ENCODE measurements around the gene ARID1A.

The ARID1A gene

GRCh38 chr1:26789931-26790330, 94.1 kb downstream of the ARID1A start:
- no peak for TF ChIP-seq EZH2phosphoT487 (IDR thresholded peaks at IDR 0.05; ENCODE audit: low read depth)
- TF ChIP-seq, protein P1, sequence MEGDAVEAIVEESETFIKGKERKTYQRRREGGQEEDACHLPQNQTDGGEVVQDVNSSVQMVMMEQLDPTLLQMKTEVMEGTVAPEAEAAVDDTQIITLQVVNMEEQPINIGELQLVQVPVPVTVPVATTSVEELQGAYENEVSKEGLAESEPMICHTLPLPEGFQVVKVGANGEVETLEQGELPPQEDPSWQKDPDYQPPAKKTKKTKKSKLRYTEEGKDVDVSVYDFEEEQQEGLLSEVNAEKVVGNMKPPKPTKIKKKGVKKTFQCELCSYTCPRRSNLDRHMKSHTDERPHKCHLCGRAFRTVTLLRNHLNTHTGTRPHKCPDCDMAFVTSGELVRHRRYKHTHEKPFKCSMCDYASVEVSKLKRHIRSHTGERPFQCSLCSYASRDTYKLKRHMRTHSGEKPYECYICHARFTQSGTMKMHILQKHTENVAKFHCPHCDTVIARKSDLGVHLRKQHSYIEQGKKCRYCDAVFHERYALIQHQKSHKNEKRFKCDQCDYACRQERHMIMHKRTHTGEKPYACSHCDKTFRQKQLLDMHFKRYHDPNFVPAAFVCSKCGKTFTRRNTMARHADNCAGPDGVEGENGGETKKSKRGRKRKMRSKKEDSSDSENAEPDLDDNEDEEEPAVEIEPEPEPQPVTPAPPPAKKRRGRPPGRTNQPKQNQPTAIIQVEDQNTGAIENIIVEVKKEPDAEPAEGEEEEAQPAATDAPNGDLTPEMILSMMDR (IDR thresholded peaks at IDR 0.05; ENCODE audit: low read depth, low read length) = no peak
- Histone ChIP-seq H3K4me3 (ENCODE audit: low read length) (no peak overlapping the region), H4K20me1 (ENCODE audit: insufficient read depth, low read length) (no peaks in the 10 kb centered on the region), H3K27ac (ENCODE audit: low read length) (no peak overlapping the region), H3K9ac (ENCODE audit: low read length) (no peak overlapping the region), H3K4me2 (ENCODE audit: low read length) (peak overlapping the region; percentile 46; the same call in 1 of the 2 replicates), H3K27me3 (ENCODE audit: low read depth, low read length) (no peaks in the 10 kb centered on the region), H2AFZ (ENCODE audit: low read depth, low read length) (no peak overlapping the region), H3K36me3 (replicated peaks; ENCODE audit: low read depth, low read length) (no peaks in the 10 kb centered on the region), H3K79me2 (ENCODE audit: low read length) (peaks cover 17% of the 10 kb centered on the region), H3K4me1 (ENCODE audit: low read length) (peaks cover 41% of the 10 kb centered on the region), H3K9me3 (ENCODE audit: insufficient read depth, low read length) (no peaks in the 10 kb centered on the region)

DNA sequence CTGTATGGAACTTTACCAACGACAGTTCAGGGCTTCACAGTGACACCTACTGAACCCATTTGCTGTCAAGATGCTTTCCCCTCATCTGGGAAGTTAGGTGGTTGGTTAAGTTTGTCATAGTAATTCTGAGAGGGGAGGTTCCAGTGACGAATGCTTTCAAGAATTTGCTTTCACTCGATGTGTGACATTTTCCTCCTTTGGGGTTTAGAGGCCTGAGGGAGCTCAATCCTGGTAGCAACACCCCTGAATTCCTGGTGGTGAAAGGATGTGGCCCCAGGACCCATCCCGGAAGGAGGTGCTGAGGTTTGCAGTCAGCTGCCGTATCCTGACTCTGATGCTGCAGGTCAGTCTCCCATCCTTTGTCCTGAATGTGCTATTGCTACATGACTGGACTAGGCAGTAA, 94.7 kb downstream of the ARID1A start:
- H3K9me3 ChIP-seq (ENCODE audit: insufficient read depth, low read length) = no peaks in the 10 kb centered on the region
- peak overlapping the region; percentile 46 for H3K4me2 ChIP-seq (ENCODE audit: low read length)
- 0 out of 2 replicates have a peak overlapping the region, but pooled peaks have one; percentile 10 for H3K4me3 ChIP-seq (ENCODE audit: low read length)
- H3K4me1 ChIP-seq (ENCODE audit: low read length) = peaks cover 35% of the 10 kb centered on the region
- H3K79me2 ChIP-seq (ENCODE audit: low read length) = peaks cover 17% of the 10 kb centered on the region
- TF ChIP-seq, protein P1 (IDR thresholded peaks at IDR 0.05; ENCODE audit: low read depth, low read length) = no peak
- TF ChIP-seq EZH2phosphoT487 (IDR thresholded peaks at IDR 0.05; ENCODE audit: low read depth) = no peak
- H3K36me3 ChIP-seq (replicated peaks; ENCODE audit: low read depth, low read length) = peaks cover 2% of the 10 kb centered on the region
- no peak overlapping the region for H2AFZ ChIP-seq (ENCODE audit: low read depth, low read length)
- H3K9ac ChIP-seq (ENCODE audit: low read length) = no peak overlapping the region
- H3K27ac ChIP-seq (ENCODE audit: low read length) = no peak overlapping the region
- no peaks in the 10 kb centered on the region for H4K20me1 ChIP-seq (ENCODE audit: insufficient read depth, low read length)
- H3K27me3 ChIP-seq (ENCODE audit: low read depth, low read length) = no peaks in the 10 kb centered on the region

DNA sequence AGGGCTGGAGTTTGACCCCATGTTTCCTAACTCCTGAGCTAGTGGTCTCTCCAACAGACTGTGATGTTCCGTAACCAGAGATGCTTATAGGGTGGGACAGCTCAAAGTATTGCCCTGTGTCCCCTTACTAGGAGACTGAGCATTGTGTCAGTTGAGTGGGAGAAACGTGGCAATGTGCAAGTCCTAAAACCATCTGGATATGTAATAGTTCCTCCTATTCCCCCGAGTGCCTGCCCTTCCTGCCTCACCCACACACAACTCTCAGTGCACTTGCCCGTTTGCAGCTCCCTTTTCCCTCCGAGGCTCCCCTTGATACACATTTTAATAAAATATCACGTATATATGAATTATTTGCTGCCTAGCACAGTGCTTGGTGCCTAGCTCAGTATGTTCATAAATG, 95.3 kb downstream of the ARID1A start:
- Histone ChIP-seq H3K27ac (ENCODE audit: low read length) (no peak overlapping the region), H3K9me3 (ENCODE audit: insufficient read depth, low read length) (no peaks in the 10 kb centered on the region), H3K4me2 (ENCODE audit: low read length) (peak overlapping the region; percentile 46)

GRCh38 chr1:26791626-26792025, 95.8 kb downstream of the ARID1A start:
- Histone ChIP-seq H3K27me3 (ENCODE audit: low read depth, low read length) (no peaks in the 10 kb centered on the region), H3K9me3 (ENCODE audit: insufficient read depth, low read length) (no peaks in the 10 kb centered on the region), H3K36me3 (replicated peaks; ENCODE audit: low read depth, low read length) (peaks cover 2% of the 10 kb centered on the region), H3K79me2 (ENCODE audit: low read length) (peaks cover 17% of the 10 kb centered on the region), H3K4me1 (ENCODE audit: low read length) (peaks cover 24% of the 10 kb centered on the region), H3K4me2 (ENCODE audit: low read length) (no peak overlapping the region), H3K4me3 (ENCODE audit: low read length) (no peak overlapping the region), H4K20me1 (ENCODE audit: insufficient read depth, low read length) (no peaks in the 10 kb centered on the region), H2AFZ (ENCODE audit: low read depth, low read length) (no peak overlapping the region), H3K27ac (ENCODE audit: low read length) (no peak overlapping the region), H3K9ac (ENCODE audit: low read length) (no peak overlapping the region)
- no peak for TF ChIP-seq EZH2phosphoT487 (IDR thresholded peaks at IDR 0.05; ENCODE audit: low read depth)
- TF ChIP-seq, protein P1 (IDR thresholded peaks at IDR 0.05; ENCODE audit: low read depth, low read length) = no peak

More for the DNA sequence above, 95.3 kb downstream of the ARID1A start:
- Histone ChIP-seq H3K27me3 (ENCODE audit: low read depth, low read length) (no peaks in the 10 kb centered on the region), H3K4me1 (ENCODE audit: low read length) (peaks cover 29% of the 10 kb centered on the region), H3K79me2 (ENCODE audit: low read length) (peaks cover 17% of the 10 kb centered on the region), H2AFZ (ENCODE audit: low read depth, low read length) (no peak overlapping the region), H3K36me3 (replicated peaks; ENCODE audit: low read depth, low read length) (peaks cover 2% of the 10 kb centered on the region), H4K20me1 (ENCODE audit: insufficient read depth, low read length) (no peaks in the 10 kb centered on the region), H3K4me3 (ENCODE audit: low read length) (no peak overlapping the region), H3K9ac (ENCODE audit: low read length) (no peak overlapping the region)
- TF ChIP-seq, protein P1 (IDR thresholded peaks at IDR 0.05; ENCODE audit: low read depth, low read length) = no peak
- no peak for TF ChIP-seq EZH2phosphoT487 (IDR thresholded peaks at IDR 0.05; ENCODE audit: low read depth)

All from OCI-LY3 (cell line).